Measurements from ENCODE around the gene EPS8L2.
"Not testable (repeated sequence)": the region's sequence is repeated elsewhere in the genome, so short reads cannot be mapped to it uniquely, and the experiment has no call there.

The EPS8L2 gene

DNA sequence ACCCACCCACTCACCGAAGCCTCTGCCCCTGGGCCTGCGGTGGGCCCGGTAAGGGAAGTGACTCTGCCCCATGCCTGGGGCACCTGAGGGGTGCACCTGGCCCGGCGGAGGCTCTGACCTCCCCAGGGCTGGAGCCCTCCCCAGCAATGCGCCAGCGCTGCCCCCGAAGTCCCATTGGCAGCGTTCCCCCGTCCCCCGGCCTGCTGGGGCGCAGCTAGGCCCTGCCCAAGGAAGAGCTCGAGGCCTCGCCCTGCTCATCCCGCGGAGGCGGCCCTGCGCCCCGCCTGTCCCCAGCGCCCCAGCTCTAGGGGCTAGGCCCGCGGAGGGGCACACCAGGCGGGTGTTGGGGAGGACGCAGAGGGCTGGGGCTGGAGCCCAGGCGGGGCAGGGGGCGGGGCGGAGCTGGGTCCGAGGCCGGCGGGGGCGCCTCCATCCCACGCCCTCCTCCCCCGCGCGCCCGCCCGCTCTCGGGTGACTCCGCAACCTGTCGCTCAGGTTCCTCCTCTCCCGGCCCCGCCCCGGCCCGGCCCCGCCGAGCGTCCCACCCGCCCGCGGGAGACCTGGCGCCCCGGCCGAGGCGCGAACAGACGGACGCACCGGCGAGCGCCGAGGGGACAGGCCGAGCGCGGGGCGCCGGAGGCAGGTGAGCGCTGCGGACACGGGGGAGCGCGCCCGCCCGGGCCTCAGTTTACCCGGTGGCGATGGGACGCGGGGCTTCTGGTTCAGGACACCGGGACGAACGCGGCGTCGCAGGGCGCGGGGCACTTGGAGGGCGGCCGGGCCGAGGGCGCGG is at the start of gene EPS8L2:
EPS8L2 (plus strand) TSS at position 586 of the 793 bp plus-strand sequence. CDS start 3,177 bp downstream, outside the sequence.
- FAIRE-seq = no peak

GRCh38 chr11:656426-656825 is 49.6 kb upstream of the EPS8L2 start:
- no peak for FAIRE-seq

GRCh38 chr11:656866-657265 is 49.2 kb upstream of the EPS8L2 start:
- FAIRE-seq = no peak

GRCh38 chr11:657691-658126 is 48.3 kb upstream of the EPS8L2 start:
- no peak for FAIRE-seq

DNA sequence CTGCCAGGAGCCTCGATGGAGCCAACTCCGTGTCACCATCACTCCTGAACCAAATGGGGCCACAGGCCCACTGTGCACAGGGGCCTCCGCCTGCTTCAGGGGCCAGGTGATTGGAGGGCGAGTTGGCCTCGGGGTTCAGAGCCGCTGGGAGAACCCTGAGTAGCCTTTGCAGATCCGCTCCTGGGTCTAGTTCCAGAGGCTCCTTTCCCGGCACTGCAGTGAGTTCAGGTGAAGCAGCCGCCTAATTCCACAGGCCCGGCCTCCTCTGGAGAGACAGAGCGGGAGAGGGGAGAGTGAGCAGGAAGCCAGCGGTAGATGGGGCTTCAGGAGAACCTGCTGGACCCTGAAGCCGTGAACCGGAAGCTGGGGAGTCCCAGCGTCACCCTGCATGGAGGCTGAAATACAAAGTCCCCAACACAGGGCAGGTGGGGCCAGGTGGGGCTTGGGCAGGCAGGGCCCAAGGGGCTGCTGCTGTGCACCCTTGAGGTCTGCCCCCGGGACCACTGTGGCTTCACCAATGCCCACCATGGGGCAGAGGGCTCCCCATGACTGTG is 46.4 kb upstream of the EPS8L2 start:
- no peak for FAIRE-seq

DNA sequence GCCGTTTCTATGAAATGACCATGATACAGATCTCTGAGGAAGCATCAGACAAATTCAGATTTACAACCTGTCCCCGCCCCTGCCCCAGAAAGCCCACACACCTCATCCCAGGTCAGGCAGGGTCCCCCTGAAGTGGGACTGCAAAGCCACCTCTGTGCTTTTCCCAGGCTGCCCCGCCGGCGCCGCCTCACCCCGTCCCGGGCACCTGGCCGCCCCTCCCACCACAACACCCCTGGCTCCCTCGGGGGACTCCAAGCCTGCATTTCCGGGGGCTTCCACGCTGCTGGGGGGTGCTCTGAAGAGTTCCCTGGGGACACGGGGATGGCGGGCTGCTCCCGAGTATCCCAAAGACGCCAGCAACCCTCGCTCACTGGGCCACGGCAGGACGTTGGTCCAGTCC is 45.8 kb upstream of the EPS8L2 start:
- FAIRE-seq = no peak

GRCh38 chr11:660681-661444 is 45.2 kb upstream of the EPS8L2 start:
- FAIRE-seq = no peak

GRCh38 chr11:662689-663274 is 43.2 kb upstream of the EPS8L2 start:
- no peak for FAIRE-seq

DNA sequence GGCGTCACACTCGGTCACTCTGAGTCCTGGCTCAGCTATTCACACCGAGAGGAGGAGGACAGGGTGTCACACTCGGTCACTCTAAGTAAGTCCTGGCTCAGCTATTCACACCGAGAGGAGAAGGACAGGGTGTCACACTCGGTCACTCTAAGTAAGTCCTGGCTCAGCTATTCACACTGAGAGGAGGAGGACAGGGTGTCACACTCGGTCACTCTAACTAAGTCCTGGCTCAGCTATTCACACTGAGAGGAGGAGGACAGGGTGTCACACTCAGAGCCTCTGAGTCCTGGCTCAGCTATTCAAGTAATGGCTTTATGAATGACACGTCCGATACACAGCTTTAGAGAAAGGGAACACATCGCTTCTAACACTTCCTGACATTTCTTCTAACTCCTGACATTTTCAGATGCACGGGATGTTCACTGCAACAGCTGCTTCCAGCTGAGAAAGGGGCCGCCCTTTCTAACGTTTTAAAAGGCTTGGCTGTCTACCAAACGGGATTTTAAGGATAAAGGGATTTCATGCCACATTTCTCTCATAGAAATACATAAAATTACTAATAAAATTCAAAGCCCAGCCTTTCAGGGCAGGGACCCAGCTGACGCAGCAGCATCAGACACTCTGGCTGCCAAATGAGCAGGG is 40.8 kb upstream of the EPS8L2 start:
- FAIRE-seq = no peak

DNA sequence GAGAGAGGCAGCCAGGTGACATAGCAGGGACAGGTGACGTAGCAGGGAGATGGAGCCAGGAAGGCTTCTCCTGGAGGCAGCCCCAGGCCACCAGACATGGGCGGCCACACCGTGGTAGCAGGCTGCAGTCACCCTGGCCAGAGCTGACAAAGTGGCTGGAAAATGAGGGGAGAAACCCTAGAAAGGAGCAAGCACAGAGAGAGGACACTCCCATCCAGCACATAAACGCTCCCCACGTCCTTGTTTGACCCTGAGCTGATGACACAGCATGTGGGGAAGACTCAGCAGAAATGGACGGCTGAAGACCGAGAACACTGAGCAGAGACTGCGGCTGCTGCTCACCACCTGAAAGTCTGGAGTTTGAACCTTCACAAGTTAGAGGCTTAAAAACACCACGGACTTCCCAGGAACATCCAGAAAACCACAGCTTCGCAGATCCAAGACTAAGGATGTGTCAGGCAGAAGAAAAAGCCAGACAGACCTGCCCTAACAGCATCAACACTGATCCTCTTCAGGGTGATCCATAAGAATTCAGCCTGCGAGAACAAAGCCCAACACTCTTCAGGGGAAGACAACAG is 40.2 kb upstream of the EPS8L2 start:
- no peak for FAIRE-seq

GRCh38 chr11:673866-674265 is 32.2 kb upstream of the EPS8L2 start:
- no peak for FAIRE-seq

DNA sequence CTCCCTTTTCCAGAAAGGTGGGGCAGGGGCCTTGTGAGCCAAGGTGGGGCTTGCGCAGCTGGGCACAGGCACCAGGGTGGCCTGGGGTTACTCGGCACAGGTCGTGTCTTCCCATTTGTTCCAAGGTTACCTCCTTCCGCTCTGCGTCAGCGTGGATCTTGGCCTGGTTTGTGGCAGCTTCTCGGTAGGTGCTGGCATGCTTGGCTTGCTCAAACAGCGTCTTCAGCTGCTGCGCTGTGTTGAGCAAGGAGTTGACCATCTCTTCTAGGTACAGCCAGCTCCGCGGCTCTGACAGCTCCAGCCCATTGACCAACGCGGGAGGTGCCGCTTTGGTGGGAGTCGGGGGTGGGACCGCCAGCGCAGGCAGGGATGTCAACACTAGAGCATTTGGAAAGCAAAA is 31.6 kb upstream of the EPS8L2 start:
- no peak for FAIRE-seq

DNA sequence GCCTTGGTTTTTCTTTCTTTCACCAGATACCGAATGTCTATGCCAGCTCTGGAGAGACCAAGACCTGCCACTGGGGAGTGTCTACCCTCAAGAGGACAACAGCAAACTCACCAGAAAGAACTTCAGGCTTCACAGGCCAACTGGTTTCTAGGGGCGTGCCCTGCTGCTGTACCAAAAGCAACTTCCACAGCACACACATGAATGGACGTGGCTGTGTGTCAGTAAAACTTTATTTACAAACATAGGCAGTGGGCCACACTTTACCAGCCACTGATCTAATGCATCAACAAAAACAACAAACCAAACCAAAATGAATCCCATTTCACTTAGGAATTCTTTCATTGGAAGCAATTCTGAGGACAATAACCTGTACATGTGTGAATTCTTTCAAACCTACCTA is 27.7 kb upstream of the EPS8L2 start:
- FAIRE-seq = no peak

- no peak for FAIRE-seq
These were observed 26.5 kb upstream of the EPS8L2 start for GRCh38 chr11:679271-680207.

DNA sequence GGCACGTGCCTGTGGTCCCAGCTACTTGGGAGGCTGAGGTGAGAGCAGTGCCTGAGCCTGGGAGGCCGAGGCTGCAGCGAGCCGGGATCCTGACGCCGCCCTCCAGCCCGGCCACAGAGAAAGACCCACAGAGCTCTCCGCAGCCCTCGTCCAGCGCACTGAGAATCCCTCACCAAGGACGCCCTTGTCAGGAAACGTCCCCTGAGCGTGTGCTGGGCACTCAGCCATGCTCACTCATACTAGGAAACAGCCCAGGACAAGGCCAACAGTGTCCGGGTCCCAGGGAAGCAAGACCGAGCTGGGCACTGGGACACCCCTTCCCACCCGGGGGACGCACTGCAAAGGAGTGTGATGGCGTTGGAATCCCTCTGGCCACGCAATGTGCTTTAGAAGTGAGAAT is 25.6 kb upstream of the EPS8L2 start:
- FAIRE-seq = no peak

- no peak for FAIRE-seq
These were observed 25.1 kb upstream of the EPS8L2 start for GRCh38 chr11:680970-681369.

- FAIRE-seq = no peak
These were observed 19.4 kb upstream of the EPS8L2 start for GRCh38 chr11:686451-687243.

DNA sequence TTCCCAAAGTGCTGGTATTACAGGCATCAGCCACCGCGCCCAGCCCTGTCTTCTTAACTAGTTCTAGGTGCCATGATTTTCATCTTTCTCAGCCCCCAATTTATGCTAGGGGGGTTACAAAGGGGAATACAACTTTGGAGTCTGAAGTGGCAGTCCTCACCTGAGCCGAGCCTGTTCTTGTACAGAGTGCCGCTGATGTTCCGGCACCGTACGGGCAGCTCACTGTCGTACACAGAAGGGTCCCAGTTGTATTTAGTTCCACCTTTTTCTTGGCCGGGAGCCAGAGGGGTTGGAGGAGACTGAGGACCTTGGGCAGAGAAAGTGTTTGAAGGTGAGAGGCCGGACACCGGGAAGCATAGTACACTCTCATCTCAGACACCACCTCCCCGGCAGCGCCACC is 18.3 kb upstream of the EPS8L2 start:
- FAIRE-seq = no peak

DNA sequence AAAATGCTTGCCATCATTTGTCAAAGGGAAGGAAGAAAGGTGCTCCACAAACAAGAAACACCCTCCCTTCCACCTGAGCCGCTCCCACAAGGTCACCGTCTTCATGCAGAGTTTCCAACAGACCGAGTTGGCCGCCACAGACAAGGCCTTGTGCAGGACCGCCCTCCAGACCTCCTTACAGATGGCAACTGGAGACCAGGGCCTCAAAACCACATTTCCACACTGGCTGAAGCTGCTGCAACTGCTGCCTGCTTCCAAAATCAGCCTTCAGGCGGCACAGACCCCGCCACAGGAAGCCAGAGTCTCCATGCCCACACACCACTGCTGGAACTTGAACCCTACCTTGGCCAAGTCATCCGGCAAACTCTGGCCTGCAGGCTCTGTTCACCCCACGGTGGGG is 17.4 kb upstream of the EPS8L2 start:
- no peak for FAIRE-seq

- FAIRE-seq = no peak
These were observed 16.4 kb upstream of the EPS8L2 start for GRCh38 chr11:689625-690024.

GRCh38 chr11:690244-690643 is 15.8 kb upstream of the EPS8L2 start:
- not testable (repeated sequence) for FAIRE-seq

Measured in G401.6 (cell line).